Measurements from ENCODE around the gene MIB2.

The MIB2 gene

DNA sequence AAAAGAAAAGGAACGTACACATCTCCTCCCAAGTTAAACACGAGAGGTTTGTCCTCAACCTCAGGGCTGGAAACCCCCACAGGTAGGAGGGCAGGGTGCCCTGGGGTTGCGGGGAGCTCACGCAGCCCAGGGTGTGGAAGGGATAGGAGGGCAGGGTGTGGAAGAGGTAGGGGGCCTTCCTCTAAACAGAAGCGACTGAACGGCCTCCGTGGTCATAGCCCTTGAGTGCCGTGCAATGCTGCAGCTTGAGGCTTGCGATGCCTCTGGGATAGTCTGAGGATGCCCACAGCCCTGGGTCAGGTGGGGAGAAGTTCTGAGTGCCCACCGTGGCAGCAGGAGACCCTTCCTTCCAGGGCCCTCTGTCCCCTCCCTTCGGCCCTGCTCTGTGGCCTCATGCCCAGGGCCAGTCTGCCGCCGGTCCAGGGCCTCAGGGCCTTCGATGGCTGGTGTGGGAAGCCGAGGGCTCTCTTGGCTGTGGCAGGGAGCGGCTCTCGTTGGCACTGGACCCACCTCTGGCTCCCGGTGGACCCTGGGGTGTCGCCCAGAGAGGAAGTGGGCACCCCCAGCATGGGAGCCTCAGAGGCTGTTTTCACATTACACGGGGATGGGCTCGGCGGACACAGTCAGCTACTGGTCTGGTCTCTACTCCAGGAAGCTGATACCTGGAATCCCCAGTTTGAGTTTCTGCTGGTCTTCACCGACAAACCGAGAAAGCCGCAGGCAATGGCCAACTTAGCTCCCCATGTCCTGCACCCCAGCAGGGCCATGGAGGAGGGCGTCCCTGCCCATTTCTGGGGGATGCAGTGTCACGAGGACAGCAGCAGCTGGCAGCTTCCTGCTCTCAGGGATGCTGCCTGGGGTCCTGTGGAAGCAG lies 49.9 kb downstream of the MIB2 start:
- Histone ChIP-seq H3K27me3 (ENCODE audit: insufficient read depth, low read depth, severe bottlenecking) (no peaks in the 10 kb centered on the region), H3K36me3 (peaks cover 25% of the 10 kb centered on the region), H3K4me3 (ENCODE audit: low read depth, low read length) (no peak overlapping the region), H3K27ac (no peak overlapping the region), H3K9me3 (ENCODE audit: severe bottlenecking) (no peaks in the 10 kb centered on the region)
- TF ChIP-seq CTCF (IDR thresholded peaks at IDR 0.05; ENCODE audit: low read depth, low read length), result no peak
- no peak for DNase-seq

GRCh38 chr1:1665815-1666251 lies 50.5 kb downstream of the MIB2 start:
- Histone ChIP-seq H3K4me3 (ENCODE audit: low read depth, low read length) (no peak overlapping the region), H3K9me3 (ENCODE audit: severe bottlenecking) (no peaks in the 10 kb centered on the region), H3K36me3 (peaks cover 29% of the 10 kb centered on the region), H3K27me3 (ENCODE audit: insufficient read depth, low read depth, severe bottlenecking) (no peaks in the 10 kb centered on the region), H3K27ac (no peak overlapping the region)
- DNase-seq, result peak; percentile 31
- peak; percentile 84 for TF ChIP-seq CTCF (IDR thresholded peaks at IDR 0.05; ENCODE audit: low read depth, low read length)

DNA sequence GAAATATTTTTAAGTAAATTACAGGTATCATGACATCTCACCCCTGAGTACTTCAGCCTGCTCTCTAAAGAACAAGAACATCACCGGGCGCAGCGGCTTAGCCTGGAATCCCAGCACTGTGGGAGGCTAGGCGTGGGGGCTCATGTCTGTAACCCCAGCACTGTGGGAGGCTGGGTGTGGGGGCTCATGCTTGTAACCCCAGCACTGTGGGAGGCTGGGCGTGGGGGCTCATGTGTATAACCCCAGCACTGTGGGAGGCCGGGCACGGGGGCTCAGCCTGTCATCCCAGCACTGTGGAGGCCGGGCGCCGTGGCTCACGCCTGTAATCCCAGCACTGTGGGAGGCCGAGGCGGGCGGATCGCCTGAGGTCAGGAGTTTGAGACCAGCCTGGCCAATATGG lies 51.2 kb downstream of the MIB2 start:
- Histone ChIP-seq H3K9me3 (ENCODE audit: severe bottlenecking) (no peaks in the 10 kb centered on the region), H3K27me3 (ENCODE audit: insufficient read depth, low read depth, severe bottlenecking) (no peaks in the 10 kb centered on the region), H3K4me3 (ENCODE audit: low read depth, low read length) (no peak overlapping the region), H3K36me3 (peaks cover 36% of the 10 kb centered on the region), H3K27ac (no peak overlapping the region)
- no peak for TF ChIP-seq CTCF (IDR thresholded peaks at IDR 0.05; ENCODE audit: low read depth, low read length)
- DNase-seq, result no peak

DNA sequence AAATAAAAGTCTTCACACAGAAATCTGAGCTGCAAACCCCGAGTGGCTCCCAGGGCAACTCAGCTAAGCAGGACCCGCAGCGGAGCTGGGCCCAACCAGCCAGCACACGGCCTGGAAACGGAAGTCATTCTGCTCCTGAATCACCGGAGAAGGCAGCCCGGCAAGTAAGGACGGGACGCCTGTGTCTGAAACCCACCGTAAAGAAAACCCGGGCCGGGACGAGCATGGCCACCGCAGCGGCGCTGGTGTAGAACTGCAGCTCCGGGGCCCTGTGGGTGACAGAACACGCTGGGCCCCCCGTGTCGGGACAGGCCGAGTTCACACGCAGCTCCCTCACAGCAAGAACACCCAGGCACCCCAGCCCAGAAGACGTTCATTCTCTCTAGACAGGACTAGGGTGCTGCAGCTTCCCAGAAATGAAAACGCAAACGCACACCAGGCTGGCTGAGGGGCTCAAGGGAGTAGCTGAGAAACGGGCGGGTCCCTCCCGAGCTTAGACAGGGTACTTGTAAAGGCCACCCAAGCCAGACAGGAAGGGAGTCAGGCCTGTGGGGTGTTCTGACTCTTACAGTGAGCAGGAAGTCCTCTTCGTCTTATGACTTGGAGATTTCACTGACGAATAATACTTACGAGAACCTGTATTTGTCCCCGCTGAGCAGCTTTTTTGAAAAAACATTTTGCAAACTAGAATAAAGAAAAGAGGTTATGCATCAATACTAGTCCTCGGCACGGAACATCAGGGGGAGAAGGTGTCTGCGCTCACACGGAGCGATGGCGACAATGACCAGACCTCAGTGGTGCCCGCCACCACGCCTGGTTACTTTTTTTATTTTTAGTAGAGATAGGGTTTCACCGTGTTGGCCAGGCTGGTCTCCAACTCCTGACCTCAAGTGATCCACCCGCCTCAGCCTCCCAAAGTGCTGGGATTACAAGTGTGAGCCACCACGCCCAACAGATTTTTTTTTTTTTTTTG lies 54.5 kb downstream of the MIB2 start:
- TF ChIP-seq CTCF (IDR thresholded peaks at IDR 0.05; ENCODE audit: low read depth, low read length), result no peak
- DNase-seq, result no peak
- H3K27me3 ChIP-seq (ENCODE audit: insufficient read depth, low read depth, severe bottlenecking), result no peaks in the 10 kb centered on the region
- H3K9me3 ChIP-seq (ENCODE audit: severe bottlenecking), result no peaks in the 10 kb centered on the region
- no peak overlapping the region for H3K27ac ChIP-seq
- no peak overlapping the region for H3K4me3 ChIP-seq (ENCODE audit: low read depth, low read length)
- H3K36me3 ChIP-seq, result peaks cover 43% of the 10 kb centered on the region

DNA sequence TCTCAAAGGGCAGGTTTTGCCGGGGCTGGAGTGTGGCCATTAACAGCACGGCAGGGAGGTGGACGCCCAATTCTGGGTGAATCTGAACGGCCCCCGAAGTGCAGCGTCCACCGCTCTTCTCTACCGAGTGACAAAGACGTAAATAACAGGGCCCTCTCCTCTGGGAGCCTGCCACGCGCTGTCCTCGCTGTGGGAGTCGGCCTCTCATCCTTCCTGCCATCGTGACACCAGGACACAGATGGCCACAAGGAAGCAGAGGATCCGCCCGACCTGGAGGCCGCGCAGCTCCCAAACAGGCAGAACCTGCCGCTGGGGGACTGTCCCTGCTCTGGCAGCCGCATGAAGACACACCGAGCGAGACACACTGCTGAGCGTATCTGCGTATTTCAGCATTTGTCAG lies 55.6 kb downstream of the MIB2 start:
- Histone ChIP-seq H3K27ac (no peak overlapping the region), H3K9me3 (ENCODE audit: severe bottlenecking) (no peaks in the 10 kb centered on the region), H3K36me3 (peaks cover 32% of the 10 kb centered on the region), H3K4me3 (ENCODE audit: low read depth, low read length) (no peak overlapping the region), H3K27me3 (ENCODE audit: insufficient read depth, low read depth, severe bottlenecking) (no peaks in the 10 kb centered on the region)
- no peak for TF ChIP-seq CTCF (IDR thresholded peaks at IDR 0.05; ENCODE audit: low read depth, low read length)
- no peak for DNase-seq
